Measurements from ENCODE around the gene ANKUB1. TPM values are rescaled to one million over a fixed set of nuclear protein-coding genes. Genes with fewer than 3 reads are reported as not detected.

The ANKUB1 gene
- total RNA-seq, 5 donors from 2014 or later (not counting 1 experiment from before 2014, with no cell fraction given) = not detected

DNA sequence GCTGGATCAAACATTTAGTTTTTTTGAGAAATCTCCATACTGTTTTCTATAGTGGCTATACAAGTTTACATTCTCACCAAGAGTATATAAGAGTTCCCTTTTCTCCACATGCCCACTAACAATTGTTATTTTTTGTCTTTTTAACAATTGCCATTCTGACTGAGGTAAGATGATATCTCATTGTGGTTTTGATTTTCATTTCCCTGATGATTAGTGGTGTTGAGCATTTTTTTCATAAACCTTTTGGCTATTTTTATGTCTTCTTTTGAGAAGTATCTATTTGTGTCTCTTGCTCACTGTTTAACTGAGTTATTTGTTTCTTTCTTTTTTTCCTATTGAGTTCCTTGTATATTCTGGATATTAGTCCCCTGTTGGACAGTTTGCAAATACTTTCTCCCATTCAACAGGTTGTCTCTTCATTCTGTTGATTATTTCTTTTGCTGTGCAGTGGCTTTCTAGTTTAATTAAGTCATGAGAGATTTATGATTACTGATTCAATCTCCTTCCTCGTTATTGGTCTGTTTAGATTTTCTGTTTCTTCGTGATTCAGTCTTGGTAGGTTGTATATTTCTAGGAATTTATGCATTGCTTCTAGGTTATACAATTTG lies 13.9 kb upstream of the ANKUB1 start:
- no peaks in the 10 kb centered on the region for H3K9me3 Mint-ChIP-seq
- Histone ChIP-seq H3K36me3 (ENCODE audit: control insufficient read depth in 2 of 2, extremely low read depth in 1 of 2, insufficient read depth in 1 of 2, low read length in 1 of 2) (no peaks in the 10 kb centered on the region), H3K27ac (ENCODE audit: low read length) (no peak overlapping the region), H3K9me3 (no peaks in the 10 kb centered on the region), H3K4me3 (ENCODE audit: control insufficient read depth in 1 of 2, extremely low read depth in 1 of 2, low read length in 1 of 2) (no peak overlapping the region), H3K4me1 (ENCODE audit: control insufficient read depth in 1 of 2, extremely low read depth in 1 of 2, insufficient read depth in 2 of 2, low read length in 2 of 2) (peaks cover 0 to 2% of the 10 kb centered on the region in 2 experiments), H3K27me3 (replicated peaks in 1 of 2; ENCODE audit: control insufficient read depth in 2 of 2, extremely low read depth in 1 of 2, insufficient read depth in 2 of 2, low read length in 1 of 2) (no peaks in the 10 kb centered on the region)
- no peak overlapping the region for H3K27ac Mint-ChIP-seq
- POLR2A ChIA-PET = no interaction called here
- CTCF ChIA-PET = no interaction called here
- DNase-seq (no peak), ATAC-seq (replicated peaks in 1 of 4) (no peak)
- peaks cover 15 to 16% of the 10 kb centered on the region in 2 donors for H3K27me3 Mint-ChIP-seq
- no peak overlapping the region for H3K4me3 Mint-ChIP-seq
- no peaks in the 10 kb centered on the region for H3K36me3 Mint-ChIP-seq
- no CpG with 5 or more reads among the region's 2 CpGs for WGBS (ENCODE audit: insufficient coverage)
- H3K4me1 Mint-ChIP-seq = peaks cover 0 to 8% (median 3%) of the 10 kb centered on the region in 3 donors

- ATAC-seq (replicated peaks in 1 of 4) (no peak), DNase-seq (no peak)
- ChIA-PET CTCF (interaction anchor here in 1 of 2 donors (1.2 kb wide), 1 partner anchor 30 kb away, joined by 4 read pairs; no protein-coding TSS in a partner anchor), POLR2A (no interaction called here)
- H3K27me3 ChIP-seq (replicated peaks in 1 of 2; ENCODE audit: control insufficient read depth in 2 of 2, extremely low read depth in 1 of 2, insufficient read depth in 2 of 2, low read length in 1 of 2) = no peaks in the 10 kb centered on the region
- H3K9me3 ChIP-seq = no peaks in the 10 kb centered on the region
- peaks cover 14 to 17% of the 10 kb centered on the region in 2 donors for H3K27me3 Mint-ChIP-seq
- WGBS (ENCODE audit: insufficient coverage) = 100% methylated on average over 2 of the region's 5 CpGs
- H3K27ac Mint-ChIP-seq = no peak overlapping the region
- H3K4me3 ChIP-seq (ENCODE audit: control insufficient read depth in 1 of 2, extremely low read depth in 1 of 2, low read length in 1 of 2) = no peak overlapping the region
- H3K4me3 Mint-ChIP-seq = no peak overlapping the region
- H3K36me3 ChIP-seq (ENCODE audit: control insufficient read depth in 2 of 2, extremely low read depth in 1 of 2, insufficient read depth in 1 of 2, low read length in 1 of 2) = no peaks in the 10 kb centered on the region
- H3K4me1 Mint-ChIP-seq = peaks cover 0 to 4% (median 0%) of the 10 kb centered on the region in 3 donors
- no peaks in the 10 kb centered on the region for H3K36me3 Mint-ChIP-seq
- no peaks in the 10 kb centered on the region for H3K4me1 ChIP-seq (ENCODE audit: control insufficient read depth in 1 of 2, extremely low read depth in 1 of 2, insufficient read depth in 2 of 2, low read length in 2 of 2)
- no peaks in the 10 kb centered on the region for H3K9me3 Mint-ChIP-seq
- H3K27ac ChIP-seq (ENCODE audit: low read length) = no peak overlapping the region
Observed at GRCh38 chr3:149801639-149802038, 9.3 kb upstream of the ANKUB1 start.

- CTCF ChIA-PET = interaction anchor here in 1 of 2 donors (0.6 to 1.2 kb wide), 2 partner anchors 29 to 478 kb away, joined by 4 read pairs; no protein-coding TSS in a partner anchor
- peaks cover 11 to 14% of the 10 kb centered on the region in 2 donors for H3K27me3 Mint-ChIP-seq
Observed at GRCh38 chr3:149801195-149801594, 8.8 kb upstream of the ANKUB1 start.

DNA sequence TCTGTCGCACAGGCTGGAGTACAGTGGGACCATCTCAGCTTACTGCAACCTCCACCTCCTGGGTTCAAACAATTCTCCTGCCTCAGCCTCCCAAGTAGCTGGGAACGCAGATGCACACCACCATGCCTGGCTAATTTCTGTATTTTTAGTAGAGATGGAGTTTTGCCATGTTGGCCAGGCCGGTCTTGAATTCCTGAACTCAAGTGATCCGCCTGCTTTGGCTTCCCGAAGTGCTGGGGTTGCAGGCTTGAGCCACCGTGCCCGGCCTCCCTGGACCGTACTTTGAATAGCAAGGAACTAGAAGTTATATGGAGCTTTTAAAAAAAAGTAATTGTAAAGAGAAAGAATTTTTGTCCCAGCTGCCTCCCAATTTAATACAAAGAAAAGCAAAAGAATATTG lies 8.3 kb upstream of the ANKUB1 start:
- Mint-ChIP-seq H3K4me3 (no peak overlapping the region), H3K9me3 (no peaks in the 10 kb centered on the region), H3K4me1 (no peaks in the 10 kb centered on the region), H3K27ac (no peak overlapping the region), H3K36me3 (no peaks in the 10 kb centered on the region), H3K27me3 (peaks cover 8 to 12% of the 10 kb centered on the region in 2 donors)
- DNase-seq (no peak), ATAC-seq (replicated peaks in 1 of 4) (no peak)
- 94% methylated on average over 3 of the region's 8 CpGs for WGBS (ENCODE audit: insufficient coverage)
- H3K27me3 ChIP-seq (replicated peaks in 1 of 2; ENCODE audit: control insufficient read depth in 2 of 2, extremely low read depth in 1 of 2, insufficient read depth in 2 of 2, low read length in 1 of 2) = no peaks in the 10 kb centered on the region
- no peaks in the 10 kb centered on the region for H3K4me1 ChIP-seq (ENCODE audit: control insufficient read depth in 1 of 2, extremely low read depth in 1 of 2, insufficient read depth in 2 of 2, low read length in 2 of 2)
- no peak overlapping the region for H3K4me3 ChIP-seq (ENCODE audit: control insufficient read depth in 1 of 2, extremely low read depth in 1 of 2, low read length in 1 of 2)
- no peak overlapping the region for H3K27ac ChIP-seq (ENCODE audit: low read length)
- H3K9me3 ChIP-seq = no peaks in the 10 kb centered on the region
- H3K36me3 ChIP-seq (ENCODE audit: control insufficient read depth in 2 of 2, extremely low read depth in 1 of 2, insufficient read depth in 1 of 2, low read length in 1 of 2) = no peaks in the 10 kb centered on the region
- CTCF ChIA-PET = interaction anchor here in 1 of 2 donors (0.6 to 1.2 kb wide), 2 partner anchors 29 to 478 kb away, joined by 4 read pairs; no protein-coding TSS in a partner anchor
- POLR2A ChIA-PET = no interaction called here

More at GRCh38 chr3:149801195-149801594, 8.8 kb upstream of the ANKUB1 start:
- Histone ChIP-seq H3K9me3 (no peaks in the 10 kb centered on the region), H3K27ac (ENCODE audit: low read length) (no peak overlapping the region), H3K27me3 (replicated peaks in 1 of 2; ENCODE audit: control insufficient read depth in 2 of 2, extremely low read depth in 1 of 2, insufficient read depth in 2 of 2, low read length in 1 of 2) (no peaks in the 10 kb centered on the region), H3K4me3 (ENCODE audit: control insufficient read depth in 1 of 2, extremely low read depth in 1 of 2, low read length in 1 of 2) (no peak overlapping the region), H3K4me1 (ENCODE audit: control insufficient read depth in 1 of 2, extremely low read depth in 1 of 2, insufficient read depth in 2 of 2, low read length in 2 of 2) (no peaks in the 10 kb centered on the region), H3K36me3 (ENCODE audit: control insufficient read depth in 2 of 2, extremely low read depth in 1 of 2, insufficient read depth in 1 of 2, low read length in 1 of 2) (no peaks in the 10 kb centered on the region)
- POLR2A ChIA-PET = no interaction called here
- no peak overlapping the region for H3K4me3 Mint-ChIP-seq
- no peaks in the 10 kb centered on the region for H3K9me3 Mint-ChIP-seq
- WGBS (ENCODE audit: insufficient coverage) = no CpG with 5 or more reads among the region's 1 CpG
- H3K4me1 Mint-ChIP-seq = no peaks in the 10 kb centered on the region
- ATAC-seq (replicated peaks in 1 of 4) (no peak), DNase-seq (no peak)
- no peak overlapping the region for H3K27ac Mint-ChIP-seq
- no peaks in the 10 kb centered on the region for H3K36me3 Mint-ChIP-seq

GRCh38 chr3:149796026-149796425 lies 3.7 kb upstream of the ANKUB1 start:
- no CpG with 5 or more reads among the region's 1 CpG for WGBS (ENCODE audit: insufficient coverage)
- ATAC-seq (replicated peaks in 1 of 4) (no peak), DNase-seq (no peak)
- Mint-ChIP-seq H3K4me1 (no peaks in the 10 kb centered on the region), H3K9me3 (no peaks in the 10 kb centered on the region), H3K27ac (no peak overlapping the region), H3K27me3 (peaks cover 9 to 16% of the 10 kb centered on the region in 2 donors), H3K4me3 (no peak overlapping the region), H3K36me3 (no peaks in the 10 kb centered on the region)
- ChIA-PET CTCF (no interaction called here), POLR2A (no interaction called here)
- Histone ChIP-seq H3K9me3 (no peaks in the 10 kb centered on the region), H3K4me3 (ENCODE audit: control insufficient read depth in 1 of 2, extremely low read depth in 1 of 2, low read length in 1 of 2) (no peak overlapping the region), H3K36me3 (ENCODE audit: control insufficient read depth in 2 of 2, extremely low read depth in 1 of 2, insufficient read depth in 1 of 2, low read length in 1 of 2) (no peaks in the 10 kb centered on the region), H3K27me3 (replicated peaks in 1 of 2; ENCODE audit: control insufficient read depth in 2 of 2, extremely low read depth in 1 of 2, insufficient read depth in 2 of 2, low read length in 1 of 2) (peaks cover 0 to 2% of the 10 kb centered on the region in 2 experiments), H3K4me1 (ENCODE audit: control insufficient read depth in 1 of 2, extremely low read depth in 1 of 2, insufficient read depth in 2 of 2, low read length in 2 of 2) (no peaks in the 10 kb centered on the region), H3K27ac (ENCODE audit: low read length) (no peak overlapping the region)

- DNase-seq (no peak), ATAC-seq (replicated peaks in 1 of 4) (no peak)
- Mint-ChIP-seq H3K4me1 (no peaks in the 10 kb centered on the region), H3K27ac (no peak overlapping the region), H3K9me3 (peaks cover 0 to under 1% (median 0%) of the 10 kb centered on the region in 3 donors), H3K4me3 (no peak overlapping the region), H3K27me3 (peaks cover 31 to 34% of the 10 kb centered on the region in 2 donors), H3K36me3 (no peaks in the 10 kb centered on the region)
- no CpG with 5 or more reads among the region's 3 CpGs for WGBS (ENCODE audit: insufficient coverage)
- Histone ChIP-seq H3K27ac (ENCODE audit: low read length) (no peak overlapping the region), H3K9me3 (no peaks in the 10 kb centered on the region), H3K4me3 (ENCODE audit: control insufficient read depth in 1 of 2, extremely low read depth in 1 of 2, low read length in 1 of 2) (no peak overlapping the region), H3K36me3 (ENCODE audit: control insufficient read depth in 2 of 2, extremely low read depth in 1 of 2, insufficient read depth in 1 of 2, low read length in 1 of 2) (no peaks in the 10 kb centered on the region), H3K27me3 (replicated peaks in 1 of 2; ENCODE audit: control insufficient read depth in 2 of 2, extremely low read depth in 1 of 2, insufficient read depth in 2 of 2, low read length in 1 of 2) (peaks cover 0 to 5% of the 10 kb centered on the region in 2 experiments), H3K4me1 (ENCODE audit: control insufficient read depth in 1 of 2, extremely low read depth in 1 of 2, insufficient read depth in 2 of 2, low read length in 2 of 2) (no peaks in the 10 kb centered on the region)
- CTCF ChIA-PET = no interaction called here
- POLR2A ChIA-PET = no interaction called here
Observed at GRCh38 chr3:149790698-149791097, 1.7 kb downstream of the ANKUB1 start.

All from T-cell (primary cell).